Neural cell (in vitro differentiated cells): ENCODE results near the gene FZD8.

ENCODE experiments used
- CTCF ChIP-seq: fragments of 450-650 bp; IDR thresholded peaks from 2 replicates; pipeline ENCODE4 v1.5.1; 2014; ENCODE audit warnings: antibody characterized with exemption, mild to moderate bottlenecking, moderate library complexity; ENCODE audit not compliant: poor library complexity, severe bottlenecking
- EP300 ChIP-seq: fragments of 450-650 bp; conservative IDR thresholded peaks from 2 replicates; pipeline ENCODE4 v1.6.1; 2014; ENCODE audit warnings: antibody characterized with exemption, mild to moderate bottlenecking, moderate library complexity; ENCODE audit not compliant: poor library complexity, severe bottlenecking
- EZH2 ChIP-seq: fragments of 200-600, 300-800 bp; shearing (Covaris generic), sonication (generic); IDR thresholded peaks from 2 replicates; pipeline ENCODE4 v1.6.1; 2014; ENCODE audit warnings: antibody characterized with exemption, low read length, borderline replicate concordance, mild to moderate bottlenecking; ENCODE audit not compliant: insufficient read depth, poor library complexity, severe bottlenecking
- MXI1 ChIP-seq: fragments of 450-650 bp; conservative IDR thresholded peaks from 2 replicates; pipeline ENCODE4 v1.6.1; 2014; ENCODE audit warnings: antibody characterized with exemption, mild to moderate bottlenecking; ENCODE audit not compliant: poor library complexity, severe bottlenecking
- POLR2AphosphoS5 ChIP-seq: IDR thresholded peaks from 2 replicates; pipeline ENCODE4 v1.6.1; 2012
- RAD21 ChIP-seq: fragments of 450-650 bp; conservative IDR thresholded peaks from 2 replicates; pipeline ENCODE4 v1.6.1; 2014; ENCODE audit warnings: antibody characterized with exemption, mild to moderate bottlenecking, moderate library complexity
- REST ChIP-seq: IDR thresholded peaks from 2 replicates; pipeline ENCODE4 v1.6.1; 2012; ENCODE audit warnings: borderline replicate concordance
- SMC3 ChIP-seq: fragments of 450-650 bp; conservative IDR thresholded peaks from 2 replicates; pipeline ENCODE4 v1.6.1; 2014; ENCODE audit warnings: antibody characterized with exemption, mild to moderate bottlenecking, moderate library complexity; ENCODE audit not compliant: poor library complexity
- TAF1 ChIP-seq: IDR thresholded peaks from 2 replicates; pipeline ENCODE4 v1.6.1; 2012; ENCODE audit warnings: low read depth

- TF ChIP-seq CTCF (no peak), EP300 (no peak), EZH2 (no peak), REST (no peak), TAF1 (no peak), POLR2AphosphoS5 (no peak), MXI1 (no peak), RAD21 (no peak), SMC3 (no peak)
Measured at GRCh38 chr10:35650894-35651293, 8.8 kb upstream of the FZD8 start.
